Activated T-helper 1 cell treated with Interleukin-2 at 50 U/mL for 16 hours (primary cell): ENCODE measurements around the gene TSPAN9.

ENCODE experiments used
- DNase-seq: peaks from one replicate; pipeline ENCODE4 v3.0.0-alpha.2; 2020; ENCODE audit warnings: low read depth

TSPAN9 gene

DNA sequence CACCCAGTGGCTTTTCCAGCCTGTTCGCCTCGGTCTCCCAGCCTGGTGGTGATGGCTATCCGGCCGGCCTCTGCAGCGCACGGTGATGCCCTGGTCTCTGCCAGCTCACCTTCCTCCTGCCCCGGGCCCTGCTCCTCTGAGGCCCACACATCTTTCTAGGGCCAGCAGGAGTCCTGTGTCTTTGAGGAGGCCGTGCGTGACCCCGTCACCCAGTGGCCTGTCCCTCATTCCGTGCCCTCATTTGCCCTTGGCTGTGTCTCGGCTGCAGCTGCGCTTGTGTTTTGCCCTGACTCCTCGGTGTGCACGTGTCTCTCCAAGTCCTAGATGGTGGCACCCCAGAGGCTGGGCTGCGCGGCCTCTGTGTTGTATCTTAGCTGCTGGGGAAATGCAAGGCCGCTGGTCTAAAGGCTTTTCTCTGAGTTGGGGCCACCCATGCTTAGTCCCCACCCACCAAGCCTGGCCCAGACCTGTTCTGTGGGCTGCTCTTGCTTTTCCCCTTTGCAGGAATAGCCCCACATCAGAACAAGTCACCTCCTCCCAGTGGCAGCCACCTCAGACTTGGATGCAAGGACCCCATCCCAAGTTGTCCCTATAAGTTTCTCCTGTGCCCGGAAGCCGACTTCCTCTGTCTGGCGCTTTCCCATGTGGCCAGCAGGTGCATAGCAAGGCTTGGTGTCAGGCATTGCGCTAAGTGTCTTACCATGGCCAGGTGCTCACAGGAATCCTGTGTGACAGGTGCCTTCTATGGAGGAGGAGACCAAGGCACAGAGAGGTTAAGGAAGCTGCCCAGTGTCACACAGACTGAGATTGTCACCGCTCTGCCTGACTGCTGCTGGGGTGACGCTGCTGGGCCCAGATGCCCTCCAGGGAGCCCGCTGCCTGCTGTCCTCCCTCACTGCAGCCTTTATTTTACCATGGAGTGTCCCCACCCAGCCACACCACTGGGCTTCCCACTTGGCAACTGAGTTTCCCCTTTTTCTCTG is 64.5 kb downstream of the TSPAN9 start:
- DNase-seq, result no peak

GRCh38 chr12:3142386-3142785 is 65.2 kb downstream of the TSPAN9 start:
- no peak for DNase-seq

DNA sequence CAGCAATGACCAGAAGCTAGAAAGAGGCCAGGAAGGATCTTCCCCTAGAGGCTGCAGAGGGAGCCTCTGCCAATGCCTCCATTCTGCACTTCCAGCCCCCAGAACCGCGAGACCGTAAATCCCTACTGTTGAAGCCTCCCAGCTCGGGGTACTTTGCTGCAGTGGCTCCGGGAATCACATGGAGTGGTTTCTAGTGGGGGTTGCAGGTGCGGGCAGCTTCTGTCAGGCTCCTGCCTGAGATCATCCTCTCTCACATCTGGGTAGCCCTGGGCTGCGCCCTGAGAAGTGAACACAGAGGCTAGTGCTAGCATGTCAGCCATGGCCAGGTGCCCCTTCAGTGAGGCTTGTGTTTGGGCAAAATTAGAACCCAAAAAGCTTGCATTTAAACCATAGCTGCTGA is 67.3 kb downstream of the TSPAN9 start:
- DNase-seq, result no peak

GRCh38 chr12:3145033-3145432 is 67.9 kb downstream of the TSPAN9 start:
- DNase-seq, result no peak

GRCh38 chr12:3145546-3146310 is 68.5 kb downstream of the TSPAN9 start:
- no peak for DNase-seq

- no peak for DNase-seq
Observed at GRCh38 chr12:3147260-3147659, 70.1 kb downstream of the TSPAN9 start.

GRCh38 chr12:3148366-3149000 is 71.3 kb downstream of the TSPAN9 start:
- no peak for DNase-seq

- no peak for DNase-seq
Observed at GRCh38 chr12:3149515-3150307, 72.5 kb downstream of the TSPAN9 start.

- no peak for DNase-seq
Observed at GRCh38 chr12:3150308-3150670, 73.1 kb downstream of the TSPAN9 start.

DNA sequence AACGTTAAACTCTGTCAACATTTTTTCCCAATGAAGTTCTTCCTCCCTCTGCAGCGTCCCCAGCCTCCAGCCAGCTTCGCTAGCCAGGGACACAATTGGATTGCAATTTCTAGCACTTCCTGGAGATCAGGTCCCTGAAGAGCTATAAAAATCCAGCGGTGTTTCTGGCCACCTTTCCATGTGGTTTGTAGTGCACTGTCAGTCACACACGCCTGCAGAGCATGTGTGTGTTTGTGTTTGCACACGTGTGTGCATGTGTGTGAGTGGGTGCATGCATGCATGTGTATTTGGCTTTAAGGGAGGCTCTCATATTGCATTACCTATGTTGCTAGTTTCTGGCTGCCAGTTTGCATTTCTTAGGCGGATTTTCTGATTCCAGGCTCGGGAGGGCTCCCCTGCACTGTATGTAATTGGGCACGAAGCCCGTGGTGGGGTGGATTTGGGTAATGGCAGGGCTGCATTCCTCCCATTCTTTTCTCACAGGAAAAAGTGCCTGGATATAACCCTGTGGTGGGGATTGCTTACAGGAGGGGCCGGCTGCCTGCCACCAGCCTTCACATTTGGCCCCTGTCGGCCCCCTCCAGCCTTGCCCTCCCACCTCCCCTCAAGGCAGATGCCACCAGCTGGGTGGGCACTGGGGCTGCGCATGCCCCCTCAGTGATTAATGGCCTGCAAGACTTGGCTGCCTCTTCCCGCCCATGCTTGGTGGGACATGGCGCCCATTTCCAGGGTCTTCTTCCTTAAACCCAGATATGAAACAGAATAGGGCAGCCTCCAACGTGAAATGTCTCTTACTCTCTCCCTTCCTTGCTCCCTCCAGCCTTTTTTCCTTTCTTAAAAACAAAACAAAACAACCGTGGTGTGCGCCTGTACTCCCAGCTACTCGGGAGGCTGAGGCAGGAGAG is 74.0 kb downstream of the TSPAN9 start:
- DNase-seq, result no peak

- no peak for DNase-seq
Observed at GRCh38 chr12:3152011-3152511, 74.9 kb downstream of the TSPAN9 start.

GRCh38 chr12:3152892-3153291 is 75.7 kb downstream of the TSPAN9 start:
- no peak for DNase-seq

- DNase-seq, result no peak
Observed at GRCh38 chr12:3154006-3154405, 76.8 kb downstream of the TSPAN9 start.

GRCh38 chr12:3155702-3156370 is 78.7 kb downstream of the TSPAN9 start:
- no peak for DNase-seq

DNA sequence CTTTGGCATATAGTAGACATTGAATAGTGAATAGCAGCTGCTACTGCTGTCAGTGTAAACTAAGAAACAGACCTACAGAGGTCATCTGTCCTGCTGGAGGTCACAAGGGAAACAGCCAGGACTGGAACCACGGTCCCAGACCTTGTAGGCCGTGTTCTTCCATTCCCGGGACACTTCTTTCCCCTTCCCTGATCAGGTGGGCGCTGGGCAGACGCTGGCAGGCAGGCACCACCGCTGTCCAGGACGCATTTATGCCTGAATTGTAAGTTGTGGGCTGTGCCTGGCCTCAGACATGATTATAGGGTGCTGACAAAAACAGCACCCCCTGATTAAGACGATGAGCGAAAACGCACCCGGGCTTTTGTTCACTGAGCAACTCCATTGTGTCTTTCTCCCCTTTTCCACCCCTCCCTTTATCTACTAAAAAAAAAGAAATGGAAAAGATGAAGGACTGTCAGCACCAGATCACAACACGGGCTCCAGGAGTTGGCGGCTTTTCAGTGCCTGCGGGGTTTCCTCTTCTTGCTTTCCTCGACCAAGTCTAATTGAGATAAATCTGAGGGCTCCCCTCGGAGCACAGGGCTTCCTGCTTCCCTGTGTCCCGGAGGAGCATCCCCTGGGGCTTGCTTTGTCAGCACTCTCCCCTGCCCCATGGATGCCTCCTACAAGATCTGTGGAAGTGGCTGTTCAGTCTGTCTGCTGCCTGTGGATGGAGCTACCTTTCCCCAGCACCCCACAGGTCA is 80.6 kb downstream of the TSPAN9 start:
- no peak for DNase-seq

GRCh38 chr12:3158851-3159465 is 81.8 kb downstream of the TSPAN9 start:
- DNase-seq, result no peak

GRCh38 chr12:3160081-3160480 is 82.9 kb downstream of the TSPAN9 start:
- DNase-seq, result no peak

DNA sequence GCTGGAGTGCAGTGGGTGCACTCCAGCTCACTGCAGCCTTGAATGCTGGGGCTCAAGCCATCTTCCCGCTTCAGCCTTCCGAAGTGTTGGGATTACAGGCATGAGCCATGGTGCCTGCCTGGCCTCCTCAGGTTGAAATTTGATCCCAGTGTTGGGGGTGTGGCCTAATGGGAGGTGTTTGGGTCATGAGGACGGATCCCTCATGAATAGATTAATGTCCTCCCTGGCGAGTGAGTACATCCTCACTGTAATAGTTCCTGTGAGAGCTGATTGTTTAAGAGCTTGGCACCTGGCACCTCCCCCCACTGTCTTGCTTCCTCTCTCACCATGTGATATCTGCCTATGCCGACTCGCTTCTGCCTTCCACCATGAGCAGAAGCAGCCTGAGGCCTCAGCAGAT is 84.7 kb downstream of the TSPAN9 start:
- DNase-seq, result no peak
